GM12878 (cell line): ENCODE data around the gene NUDT1. TPM values are rescaled to one million over a fixed set of nuclear protein-coding genes. Genes with fewer than 3 reads are reported as not detected.

Experiments
- ATAC-seq: fragments of 200-7000 bp; cut with Tn5 transposase; 3 replicates; pipeline ENCODE4 v1.9.1; 2020; ENCODE audit warnings: mild to moderate bottlenecking, moderate library complexity
- BruUV-seq: library from RNA; stranded (reverse); fragments of 400-500 nt; replicated peaks from 2 replicates; lab custom pipeline; 2021; lab: Mats Ljungman, UMichigan
- CTCF ChIA-PET: fragments of 300-600 bp; sonication (Branson Sonifier 250); formaldehyde crosslinking; extraction: SDS; loops from one replicate; lab custom pipeline; 2021; ENCODE audit warnings: inconsistent platforms; lab: Yijun Ruan, JAX
- POLR2A ChIA-PET: fragments of 350-600 bp; formaldehyde crosslinking; extraction: SDS; loops from one replicate; lab custom pipeline; 2021; ENCODE audit warnings: inconsistent platforms; lab: Charles Lee
- RAD21 ChIA-PET: fragments of 300-600 bp; sonication (Branson Sonifier 250); formaldehyde crosslinking; loops from one replicate; lab custom pipeline; 2023; ENCODE audit warnings: antibody characterized with exemption; ENCODE audit not compliant: unreplicated experiment; lab: Charles Lee
- SMC1A ChIA-PET: fragments of 300-600 bp; sonication (Branson Sonifier 250); formaldehyde crosslinking; loops from one replicate; lab custom pipeline; 2023; ENCODE audit not compliant: unreplicated experiment, uncharacterized antibody; lab: Charles Lee
- DNase-seq: peaks from one replicate; pipeline ENCODE4 v3.0.0-alpha.2; 2011; ENCODE audit warnings: low read depth, low spot score
- FAIRE-seq: peaks from 3 replicates; lab custom pipeline; 2011; peaks lifted over from hg19 to GRCh38; lab: Jason Lieb, UNC
- H2AFZ ChIP-seq: 2 replicates; pipeline ENCODE4 v1.6.0; 2011; ENCODE audit warnings: low read depth, low read length, control low read depth; ENCODE audit not compliant: control insufficient read depth
- H3K27ac ChIP-seq: 2 replicates; pipeline ENCODE4 v1.5.1; 2011; ENCODE audit warnings: control low read depth; ENCODE audit not compliant: control insufficient read depth, insufficient read depth
- H3K27me3 ChIP-seq, 2 experiments: replicated peaks in 1 of 2; 2 replicates each; pipeline versions ENCODE4 v1.6.0 to v1.6.1; 2011; ENCODE audit warnings: low read length in 1 of 2; ENCODE audit not compliant: control insufficient read depth in 2 of 2, insufficient read depth in 2 of 2
- H3K36me3 ChIP-seq, 2 experiments: 2 replicates each; pipeline ENCODE4 v1.5.1; 2011; ENCODE audit warnings: low read length in 1 of 2; ENCODE audit not compliant: control insufficient read depth in 2 of 2, insufficient read depth in 2 of 2
- H3K4me1 ChIP-seq: 2 replicates; pipeline ENCODE4 v1.6.1; 2011; ENCODE audit warnings: mild to moderate bottlenecking, low read length, moderate library complexity, mixed read lengths; ENCODE audit not compliant: control insufficient read depth, insufficient read depth
- H3K4me2 ChIP-seq: 2 replicates; pipeline ENCODE4 v1.6.0; 2011; ENCODE audit warnings: control low read depth; ENCODE audit not compliant: control insufficient read depth, insufficient read depth
- H3K4me3 ChIP-seq: fragments of 200-600 bp; sonication (generic); 2 replicates; pipeline ENCODE4 v1.5.1; 2016
- H3K79me2 ChIP-seq: 2 replicates; pipeline ENCODE4 v1.6.0; 2011; ENCODE audit warnings: low read length; ENCODE audit not compliant: control insufficient read depth, insufficient read depth
- H3K9ac ChIP-seq: 2 replicates; pipeline ENCODE4 v1.8.0; 2011; ENCODE audit warnings: low read length, control low read depth, mixed read lengths; ENCODE audit not compliant: control insufficient read depth, insufficient read depth
- H3K9me3 ChIP-seq: replicated peaks from 3 replicates; pipeline ENCODE4 v1.5.1; 2011; ENCODE audit warnings: mild to moderate bottlenecking, low read length; ENCODE audit not compliant: control insufficient read depth, insufficient read depth
- H4K20me1 ChIP-seq: 2 replicates; pipeline ENCODE4 v1.6.0; 2011; ENCODE audit not compliant: control insufficient read depth, insufficient read depth
- CREB1 ChIP-seq: IDR thresholded peaks from 2 replicates; pipeline ENCODE4 v1.6.1; 2012; ENCODE audit warnings: low read depth, mild to moderate bottlenecking, inconsistent platforms
- E4F1 ChIP-seq: fragments of 450-650 bp; IDR thresholded peaks from 2 replicates; pipeline ENCODE4 v1.6.1; 2018; ENCODE audit warnings: borderline replicate concordance, mild to moderate bottlenecking; ENCODE audit not compliant: partially characterized antibody
- EED ChIP-seq: sonication (generic); IDR thresholded peaks from 2 replicates; pipeline ENCODE4 v1.6.1; 2016; ENCODE audit warnings: antibody characterized with exemption, low read depth
- NFXL1 ChIP-seq: fragments of 450-650 bp; IDR thresholded peaks from 2 replicates; pipeline ENCODE4 v1.6.1; 2017; ENCODE audit warnings: antibody characterized with exemption, mild to moderate bottlenecking, borderline replicate concordance
- NKRF ChIP-seq: fragments of 450-650 bp; conservative IDR thresholded peaks from 2 replicates; pipeline ENCODE4 v1.6.1; 2017; ENCODE audit warnings: mild to moderate bottlenecking, moderate library complexity
- NRF1 ChIP-seq: conservative IDR thresholded peaks from 2 replicates; pipeline ENCODE4 v1.6.1; 2011; ENCODE audit warnings: mild to moderate bottlenecking, low read depth, low read length, improper control_type of control experiment
- PML ChIP-seq: IDR thresholded peaks from 2 replicates; pipeline ENCODE4 v1.6.1; 2012; ENCODE audit warnings: low read length, inconsistent platforms
- RCOR1 ChIP-seq: conservative IDR thresholded peaks from 2 replicates; pipeline ENCODE4 v1.6.1; 2012; ENCODE audit warnings: low read depth, low read length, improper control_type of control experiment
- RFX5 ChIP-seq: IDR thresholded peaks from 2 replicates; pipeline ENCODE4 v1.6.1; 2011; ENCODE audit warnings: low read depth, low read length, improper control_type of control experiment
- SMAD5 ChIP-seq: IDR thresholded peaks from 2 replicates; pipeline ENCODE4 v1.6.1; 2016; ENCODE audit warnings: antibody characterized with exemption, low read depth
- TAF1 ChIP-seq: IDR thresholded peaks from 2 replicates; pipeline ENCODE4 v1.6.1; 2011; ENCODE audit warnings: mild to moderate bottlenecking, low read depth, low read length, borderline replicate concordance
- TBL1XR1 ChIP-seq: IDR thresholded peaks from 2 replicates; pipeline ENCODE4 v1.6.1; 2012; ENCODE audit warnings: low read depth, low read length, improper control_type of control experiment
- TCF12 ChIP-seq: IDR thresholded peaks from 2 replicates; pipeline ENCODE4 v1.6.1; 2011; ENCODE audit warnings: low read depth, mild to moderate bottlenecking, low read length
- TCF3 ChIP-seq: IDR thresholded peaks from 2 replicates; pipeline ENCODE4 v1.6.1; 2012; ENCODE audit warnings: low read depth, mild to moderate bottlenecking, low read length, borderline replicate concordance; ENCODE audit not compliant: insufficient read depth
- USF2 ChIP-seq: IDR thresholded peaks from 2 replicates; pipeline ENCODE4 v1.6.1; 2011; ENCODE audit warnings: low read depth, low read length, improper control_type of control experiment, borderline replicate concordance
- YY1 ChIP-seq: IDR thresholded peaks from 2 replicates; pipeline ENCODE4 v1.6.1; 2011; ENCODE audit warnings: low read depth, mild to moderate bottlenecking, low read length
- WGBS: methylation state at CpG from one replicate; pipeline ENCODE4 v1.1.6; 2016; ENCODE audit warnings: low lambda C conversion rate; ENCODE audit not compliant: insufficient replicate concordance, insufficient coverage; ENCODE audit errors: missing lambda C conversion rate; 5-methylcytosine and 5-hydroxymethylcytosine counted together
- in situ Hi-C: fragments of 300-500 bp; cut with MboI; formaldehyde crosslinking; loops from 9 replicates; pipeline ENCODE4 v1.14.3; 2018; ENCODE audit warnings: mixed read lengths
- intact Hi-C: fragments of 100-400 bp; cut with micrococcal nuclease; formaldehyde crosslinking; loops from one replicate; pipeline ENCODE4 v1.14.2; 2022; ENCODE audit not compliant: unreplicated experiment
- polyA plus RNA-seq, 11 experiments: library from polyadenylated mRNA; depleted of rRNA in 4 of 11; unstranded in 6 of 11; stranded (reverse) in 5 of 11; fragments of >200 nt; fragmentation: Nextera tagmentation in 4 of 11; fragmentation: Illumina TruSeq in 1 of 11; extraction: Ambion mirVana in 4 of 11; extraction: Trizol in 1 of 11; gene quantifications; 1 replicate in 1 of 11; 2 replicates in 10 of 11; pipeline versions ENCODE4 v1.2.1 to v1.2.3, GENCODE V29; 2011 to 2016; ENCODE audit warnings: inconsistent platforms in 2 of 11, missing spikeins in 2 of 11, low read depth in 1 of 11
- total RNA-seq, 4 experiments: library from RNA; depleted of rRNA in 3 of 4; stranded (reverse); fragments of >200 nt in 3 of 4; fragmentation: Illumina TruSeq in 1 of 4; extraction: Trizol in 1 of 4; gene quantifications; 2 replicates each; pipeline versions ENCODE4 v1.2.1 to v1.2.3, GENCODE V29; 2013 to 2021

Gene NUDT1
- total and polyA plus RNA-seq, 10 of the 15 experiments (the other 5 are each of a cell fraction or from before 2014, with no cell fraction given) = 7.7 to 122 (median 59.2) TPM

- 1% methylated on average over 47 of the region's 63 CpGs for WGBS
- Histone ChIP-seq H3K27ac (peak within 1 kb of the TSS; percentile 86), H3K27me3 (no peaks in the 10 kb centered on the region), H3K9me3 (no peaks in the 10 kb centered on the region), H3K4me1 (peaks cover 13% of the 10 kb centered on the region), H4K20me1 (no peaks in the 10 kb centered on the region), H3K4me3 (peak within 1 kb of the TSS; percentile 86), H3K36me3 (peaks cover 7 to 10% of the 10 kb centered on the region in 2 experiments), H3K4me2 (peak within 1 kb of the TSS; percentile 77), H3K79me2 (peaks cover 46% of the 10 kb centered on the region), H3K9ac (peak within 1 kb of the TSS; percentile 79), H2AFZ (peak within 1 kb of the TSS; percentile 83)
- BruUV-seq = no TSS peak
- in situ Hi-C loops (no loop called here), intact Hi-C loops (no loop called here)
- DNase-seq (no peak), FAIRE-seq (no peak), ATAC-seq (peak; percentile 82)
- ChIA-PET RAD21 (interaction anchor here (0.8 to 1.5 kb wide), 6 partner anchors 9 to 654 kb away, joined by 3 to 6 read pairs (median 3); partner anchors contain the start of genes MRM2 and NUDT1), POLR2A (interaction anchor here (1.2 to 2.9 kb wide), 3 partner anchors 9 to 115 kb away, joined by 3 to 10 read pairs (median 4); partner anchors contain the start of genes MRM2 and NUDT1), CTCF (interaction anchor here (0.6 to 1.9 kb wide), 4 partner anchors 16 to 125 kb away, joined by 3 to 13 read pairs (median 7); no protein-coding TSS in a partner anchor), SMC1A (interaction anchor here (2.9 kb wide), 1 partner anchor 115 kb away, joined by 9 read pairs; no protein-coding TSS in a partner anchor)
- peak; percentile 75 for TF ChIP-seq NKRF
- TF ChIP-seq TBL1XR1 = no peak
- peak; percentile 55 for TF ChIP-seq E4F1
- peak; percentile 98 for TF ChIP-seq RCOR1
- TF ChIP-seq TAF1 = peak; percentile 63; the same call in 1 of the 2 replicates
- no peak for TF ChIP-seq RFX5
- 0 out of 2 replicates have a peak, but pooled peaks have one; percentile 22 for TF ChIP-seq TCF3
- peak; percentile 25; the same call in 1 of the 2 replicates for TF ChIP-seq SMAD5
- no peak for TF ChIP-seq NFXL1
- TF ChIP-seq YY1 = peak; percentile 89
- TF ChIP-seq EED = peak; percentile 26; the same call in 1 of the 2 replicates
- TF ChIP-seq NRF1 = peak; percentile 48
- peak; percentile 74; the same call in 1 of the 2 replicates for TF ChIP-seq CREB1
- peak; percentile 76 for TF ChIP-seq PML
- TF ChIP-seq TCF12 = no peak
- TF ChIP-seq USF2 = no peak
These were observed 9.1 kb upstream of the NUDT1 start, which contains the start of gene MAD1L1 for GRCh38 chr7:2232766-2233520. Gene MAD1L1, minus strand, starts transcription at chr7:2232945. Its CDS starts 2,812 bp downstream, at chr7:2230133.
